Body of pancreas (tissue), 4 donors: Measurements from ENCODE around the gene ASGR2. TPM values are rescaled to one million over a fixed set of nuclear protein-coding genes. Genes with fewer than 3 reads are reported as not detected.

Source experiments
- ATAC-seq: fragments of 150-250 bp; one replicate; pipeline ENCODE4 v1.9.1; 2016
- DNase-seq, 4 donors: peaks; one replicate each; pipeline ENCODE4 v3.0.0-alpha.2; 2019
- H3K27ac ChIP-seq, 4 donors: fragments of 200-600 bp; sonication (generic); 1 replicate in 3 of 4; 2 replicates in 1 of 4; pipeline versions ENCODE4 v1.5.1 to v1.6.1; 2016 to 2019; ENCODE audit warnings: mild to moderate bottlenecking in 1 of 4, mixed read lengths in 1 of 4, moderate library complexity in 1 of 4
- H3K27me3 ChIP-seq, 2 donors: fragments of 200-600 bp; sonication (generic); one replicate each; pipeline ENCODE4 v1.6.0; 2016; ENCODE audit warnings: mild to moderate bottlenecking in 1 of 2
- H3K36me3 ChIP-seq, 2 donors: fragments of 200-600 bp; sonication (generic); replicated peaks in 1 of 2; 2 replicates each; pipeline ENCODE4 v1.5.1; 2016; ENCODE audit warnings: low read depth in 2 of 2; ENCODE audit not compliant: insufficient read depth in 1 of 2
- H3K4me1 ChIP-seq: fragments of 200-600 bp; sonication (generic); one replicate; pipeline ENCODE4 v1.6.0; 2016
- H3K4me3 ChIP-seq, 2 donors: fragments of 200-600 bp; sonication (generic); 1 replicate in 1 of 2; 2 replicates in 1 of 2; pipeline ENCODE4 v1.5.1; 2016 to 2019
- H3K9me3 ChIP-seq, 3 donors: fragments of 200-600 bp; sonication (generic); 1 replicate in 2 of 3; 2 replicates in 1 of 3; pipeline ENCODE4 v1.5.1; 2016
- CTCF ChIP-seq, 7 experiments: fragments of 450-650 bp in 4 of 7; fragments of 200-600 bp in 3 of 7; sonication (generic) in 3 of 7; IDR thresholded peaks; one replicate each; pipeline ENCODE4 v1.5.1; 2016 to 2019; ENCODE audit warnings: antibody characterized with exemption in 7 of 7
- POLR2A ChIP-seq, 3 donors: fragments of 450-650 bp; IDR thresholded peaks; one replicate each; pipeline ENCODE4 v1.6.1; 2016; ENCODE audit warnings: antibody characterized with exemption in 3 of 3, mild to moderate bottlenecking in 2 of 3
- WGBS, 2 donors: methylation state at CpG; one replicate each; pipeline ENCODE4 v1.1.5; 2017; 5-methylcytosine and 5-hydroxymethylcytosine counted together
- intact Hi-C: fragments of 100-400 bp; cut with DNase I; formaldehyde crosslinking; loops from one replicate; pipeline ENCODE4 v1.15.1; 2023
- small RNA-seq: library from RNA; depleted of rRNA; stranded (forward); fragments of <200 nt; gene quantifications from one replicate; pipeline ENCODE3, GENCODE V24; 2016
- total RNA-seq, 2 donors: library from RNA; depleted of rRNA; stranded (reverse); fragments of >200 nt; gene quantifications; one replicate each; pipeline ENCODE4 v1.1.0, GENCODE V29; 2016

The ASGR2 gene
- total RNA-seq, 2 donors from 2014 or later = not detected

- no peaks in the 10 kb centered on the region for H3K27me3 ChIP-seq
- ATAC-seq (no peak), DNase-seq (no peak)
- no peaks in the 10 kb centered on the region for H3K9me3 ChIP-seq
- no peak overlapping the region for H3K27ac ChIP-seq
- WGBS, 2 donors = 54 to 62% methylated on average over 7 of the region's 7 CpGs
- no peak overlapping the region for H3K4me3 ChIP-seq
- intact Hi-C loops = no loop called here
- H3K36me3 ChIP-seq = no peaks in the 10 kb centered on the region
- no peaks in the 10 kb centered on the region for H3K4me1 ChIP-seq
- no peak for TF ChIP-seq POLR2A (IDR thresholded peaks at IDR 0.05)
- no peak for TF ChIP-seq CTCF (IDR thresholded peaks at IDR 0.05)
Observed at GRCh38 chr17:7058831-7059447, 55.7 kb downstream of the ASGR2 start.

GRCh38 chr17:7056386-7056785 is 58.2 kb downstream of the ASGR2 start:
- ATAC-seq (no peak), DNase-seq (no peak)
- Histone ChIP-seq H3K9me3 (no peaks in the 10 kb centered on the region), H3K36me3 (no peaks in the 10 kb centered on the region), H3K27me3 (no peaks in the 10 kb centered on the region), H3K4me1 (no peaks in the 10 kb centered on the region), H3K27ac (no peak overlapping the region), H3K4me3 (no peak overlapping the region)
- WGBS, 2 donors = 84 to 85% methylated on average over 4 of the region's 4 CpGs
- TF ChIP-seq CTCF (IDR thresholded peaks at IDR 0.05) (no peak), POLR2A (IDR thresholded peaks at IDR 0.05) (no peak)
- intact Hi-C loops = no loop called here

Small RNAs within 50 kb of the gene (small RNA-seq; reads per million reads assigned to genes)
- not detected for gene AC120057.1

Other genes with a start within 250 kb of the ASGR2 start
- gene ALOX12, start 118.8 kb downstream of the ASGR2 start, total RNA-seq = not detected
- 10 to 100 TPM in 1 of 2 donors, 1 to 10 TPM in 1; 9.9 to 87.4 TPM for gene RNASEK, start 102.2 kb downstream of the ASGR2 start, total RNA-seq
- gene BCL6B, start 91.8 kb downstream of the ASGR2 start, total RNA-seq = 1 to 10 TPM; 1.6 to 8.9 TPM
- 1 to 10 TPM in 1 of 2 donors, not detected in 1; 1.6 TPM for gene SLC16A13, start 78.8 kb downstream of the ASGR2 start, total RNA-seq
- gene SLC16A11, start 70.7 kb downstream of the ASGR2 start, total RNA-seq = 10 to 100 TPM in 1 of 2 donors, 1 to 10 TPM in 1; 4.2 to 10.9 TPM
- gene CLEC10A, start 34.6 kb downstream of the ASGR2 start, total RNA-seq = 1 to 10 TPM in 1 of 2 donors, under 1 TPM in 1; 0.33 to 1.0 TPM
- gene ASGR1, start 64.5 kb upstream of the ASGR2 start, total RNA-seq = 1 to 10 TPM in 1 of 2 donors, not detected in 1; 4.6 TPM
- gene DLG4, start 105.0 kb upstream of the ASGR2 start, total RNA-seq = 1 to 10 TPM; 3.6 to 9.3 TPM
- gene ACADVL, start 105.1 kb upstream of the ASGR2 start, total RNA-seq = 1,000 to 10,000 TPM in 1 of 2 donors, 100 to 1,000 TPM in 1; 887 to 1,901 TPM
- gene DVL2, start 119.7 kb upstream of the ASGR2 start, total RNA-seq = 10 to 100 TPM; 19.5 to 41.5 TPM
- 10 to 100 TPM; 11.9 to 15.8 TPM for gene PHF23, start 124.6 kb upstream of the ASGR2 start, total RNA-seq
- gene GABARAP, start 127.6 kb upstream of the ASGR2 start, total RNA-seq = 100 to 1,000 TPM; 145 to 482 TPM
- 10 to 100 TPM; 33.5 to 44.8 TPM for gene CTDNEP1, start 136.9 kb upstream of the ASGR2 start, total RNA-seq
- gene ELP5, start 137.4 kb upstream of the ASGR2 start, total RNA-seq = 10 to 100 TPM; 10.2 to 16.3 TPM
- 10 to 100 TPM; 72.9 to 92.3 TPM for gene CLDN7, start 147.7 kb upstream of the ASGR2 start, total RNA-seq
- gene SLC2A4, start 166.9 kb upstream of the ASGR2 start, total RNA-seq = 10 to 100 TPM in 1 of 2 donors, 1 to 10 TPM in 1; 1.3 to 10.5 TPM
- gene YBX2, start 179.8 kb upstream of the ASGR2 start, total RNA-seq = 1 to 10 TPM in 1 of 2 donors, under 1 TPM in 1; 0.26 to 1.3 TPM
- gene EIF5A, start 192.8 kb upstream of the ASGR2 start, total RNA-seq = 100 to 1,000 TPM in 1 of 2 donors, 10 to 100 TPM in 1; 97.0 to 134 TPM
- gene GPS2, start 200.5 kb upstream of the ASGR2 start, total RNA-seq = 10 to 100 TPM; 71.9 to 75.8 TPM
- gene NEURL4, start 214.5 kb upstream of the ASGR2 start, total RNA-seq = 10 to 100 TPM; 28.8 to 41.2 TPM
- gene ACAP1, start 221.7 kb upstream of the ASGR2 start, total RNA-seq = 1 to 10 TPM in 1 of 2 donors, under 1 TPM in 1; 0.99 to 2.1 TPM
- 1 to 10 TPM; 2.6 to 5.6 TPM for gene KCTD11, start 237.3 kb upstream of the ASGR2 start, total RNA-seq
- not detected for gene TMEM95, start 240.3 kb upstream of the ASGR2 start, total RNA-seq